Neural cell (in vitro differentiated cells): ENCODE data around the gene IGF2R. TPM values are rescaled to one million over a fixed set of nuclear protein-coding genes. Genes with fewer than 3 reads are reported as not detected.

Experiments
- H2AFZ ChIP-seq: fragments of 200-600, 300-800 bp; sonication (generic), shearing (Covaris generic); 2 replicates; pipeline ENCODE4 v1.6.0; 2014; ENCODE audit warnings: low read depth, mild to moderate bottlenecking, antibody characterized with exemption, low read length, moderate library complexity
- H3F3A ChIP-seq: fragments of 200-600 bp; shearing (Covaris generic); 2 replicates; pipeline ENCODE4 v1.6.1; 2016; ENCODE audit warnings: mild to moderate bottlenecking, moderate library complexity, mixed read lengths, antibody characterized with exemption, low read length; ENCODE audit not compliant: insufficient read depth, poor library complexity, severe bottlenecking
- H3K27ac ChIP-seq: fragments of 200-600, 300-800 bp; sonication (generic), shearing (Covaris generic); 2 replicates; pipeline ENCODE4 v1.5.1; 2014; ENCODE audit warnings: mild to moderate bottlenecking, low read length, moderate library complexity
- H3K27me3 ChIP-seq: fragments of 300-800, 200-600 bp; sonication (generic), shearing (Covaris generic); 2 replicates; pipeline ENCODE4 v1.6.0; 2014; ENCODE audit warnings: mild to moderate bottlenecking, low read depth, low read length, moderate library complexity; ENCODE audit not compliant: insufficient read depth
- H3K36me3 ChIP-seq: fragments of 300-800, 200-600 bp; sonication (generic), shearing (Covaris generic); 2 replicates; pipeline ENCODE4 v1.5.1; 2014; ENCODE audit warnings: mild to moderate bottlenecking, antibody characterized with exemption, low read length, moderate library complexity; ENCODE audit not compliant: insufficient read depth
- H3K4me2 ChIP-seq: fragments of 300-800, 200-600 bp; sonication (generic), shearing (Covaris generic); 2 replicates; pipeline ENCODE4 v1.6.0; 2014; ENCODE audit warnings: mild to moderate bottlenecking, low read length
- H3K4me3 ChIP-seq: fragments of 300-800, 200-600 bp; sonication (generic), shearing (Covaris generic); 2 replicates; pipeline ENCODE4 v1.5.1; 2014; ENCODE audit warnings: mild to moderate bottlenecking, low read length, moderate library complexity
- H3K79me2 ChIP-seq: fragments of 200-600 bp; shearing (Covaris generic); replicated peaks from 2 replicates; pipeline ENCODE4 v1.6.0; 2014; ENCODE audit warnings: mild to moderate bottlenecking, low read length, moderate library complexity; ENCODE audit not compliant: insufficient read depth
- H3K9ac ChIP-seq: fragments of 300-800, 200-600 bp; sonication (generic), shearing (Covaris generic); 2 replicates; pipeline ENCODE4 v1.6.1; 2016; ENCODE audit warnings: mild to moderate bottlenecking, low read length, mixed read lengths
- H3K9me2 ChIP-seq: fragments of 200-600 bp; shearing (Covaris generic); 2 replicates; pipeline ENCODE4 v1.6.1; 2016; ENCODE audit warnings: mild to moderate bottlenecking, low read length, mixed read lengths; ENCODE audit not compliant: insufficient read depth
- H3K9me3 ChIP-seq: fragments of 200-600, 300-800 bp; sonication (generic), shearing (Covaris generic); 2 replicates; pipeline ENCODE4 v1.6.1; 2016; ENCODE audit warnings: mild to moderate bottlenecking, mixed run types, low read length, moderate library complexity, mixed read lengths
- H4K20me1 ChIP-seq: fragments of 200-600 bp; shearing (Covaris generic); 2 replicates; pipeline ENCODE4 v1.6.1; 2016; ENCODE audit warnings: mild to moderate bottlenecking, mixed run types; ENCODE audit not compliant: insufficient read depth
- CTCF ChIP-seq: fragments of 450-650 bp; IDR thresholded peaks from 2 replicates; pipeline ENCODE4 v1.5.1; 2014; ENCODE audit warnings: antibody characterized with exemption, mild to moderate bottlenecking, moderate library complexity; ENCODE audit not compliant: poor library complexity, severe bottlenecking
- EP300 ChIP-seq: fragments of 450-650 bp; conservative IDR thresholded peaks from 2 replicates; pipeline ENCODE4 v1.6.1; 2014; ENCODE audit warnings: antibody characterized with exemption, mild to moderate bottlenecking, moderate library complexity; ENCODE audit not compliant: poor library complexity, severe bottlenecking
- EZH2 ChIP-seq: fragments of 200-600, 300-800 bp; shearing (Covaris generic), sonication (generic); IDR thresholded peaks from 2 replicates; pipeline ENCODE4 v1.6.1; 2014; ENCODE audit warnings: antibody characterized with exemption, low read length, borderline replicate concordance, mild to moderate bottlenecking; ENCODE audit not compliant: insufficient read depth, poor library complexity, severe bottlenecking
- MXI1 ChIP-seq: fragments of 450-650 bp; conservative IDR thresholded peaks from 2 replicates; pipeline ENCODE4 v1.6.1; 2014; ENCODE audit warnings: antibody characterized with exemption, mild to moderate bottlenecking; ENCODE audit not compliant: poor library complexity, severe bottlenecking
- POLR2AphosphoS5 ChIP-seq: IDR thresholded peaks from 2 replicates; pipeline ENCODE4 v1.6.1; 2012
- RAD21 ChIP-seq: fragments of 450-650 bp; conservative IDR thresholded peaks from 2 replicates; pipeline ENCODE4 v1.6.1; 2014; ENCODE audit warnings: antibody characterized with exemption, mild to moderate bottlenecking, moderate library complexity
- REST ChIP-seq: IDR thresholded peaks from 2 replicates; pipeline ENCODE4 v1.6.1; 2012; ENCODE audit warnings: borderline replicate concordance
- SMC3 ChIP-seq: fragments of 450-650 bp; conservative IDR thresholded peaks from 2 replicates; pipeline ENCODE4 v1.6.1; 2014; ENCODE audit warnings: antibody characterized with exemption, mild to moderate bottlenecking, moderate library complexity; ENCODE audit not compliant: poor library complexity
- TAF1 ChIP-seq: IDR thresholded peaks from 2 replicates; pipeline ENCODE4 v1.6.1; 2012; ENCODE audit warnings: low read depth
- polyA plus RNA-seq: library from polyadenylated mRNA; depleted of rRNA; stranded (reverse); fragments of >200 nt; gene quantifications from 2 replicates; pipeline ENCODE4 v1.2.3, GENCODE V29; 2014

Gene IGF2R
- polyA plus RNA-seq, 1 donor from 2014 or later = 15.0 TPM

- no peak overlapping the region for H3K4me2 ChIP-seq
- H3K27me3 ChIP-seq = no peaks in the 10 kb centered on the region
- H3K36me3 ChIP-seq = no peaks in the 10 kb centered on the region
- H3K9ac ChIP-seq = no peak overlapping the region
- H4K20me1 ChIP-seq = no peaks in the 10 kb centered on the region
- TF ChIP-seq SMC3 (no peak), TAF1 (no peak), CTCF (no peak), EZH2 (no peak), MXI1 (no peak), RAD21 (no peak), REST (no peak), POLR2AphosphoS5 (no peak), EP300 (no peak)
- H3K9me2 ChIP-seq = no peaks in the 10 kb centered on the region
- no peak overlapping the region for H3K27ac ChIP-seq
- peaks cover 72% of the 10 kb centered on the region for H3K79me2 ChIP-seq
- H2AFZ ChIP-seq = no peak overlapping the region
- no peaks in the 10 kb centered on the region for H3K9me3 ChIP-seq
- H3K4me3 ChIP-seq = no peak overlapping the region
- H3F3A ChIP-seq = no peaks in the 10 kb centered on the region
Observed at GRCh38 chr6:159989492-159990480, 20.9 kb downstream of the IGF2R start.

DNA sequence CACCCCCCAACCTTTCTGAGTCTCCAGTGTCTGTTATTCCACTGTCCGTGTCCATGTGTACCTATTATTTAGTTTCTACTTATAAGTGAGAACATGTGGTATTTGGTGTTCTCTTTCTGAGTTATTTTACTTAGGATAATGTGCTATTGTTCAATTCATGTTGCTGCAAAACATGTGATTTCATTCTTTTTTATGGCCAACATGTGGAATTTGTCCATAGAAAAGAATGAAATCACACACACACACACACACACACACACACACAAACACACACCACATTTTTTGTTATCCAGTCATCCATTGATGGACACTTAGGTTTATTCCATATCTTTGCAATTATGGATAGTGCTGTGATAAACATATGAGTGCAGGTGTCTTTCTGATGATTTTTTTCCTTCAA, 23.5 kb downstream of the IGF2R start:
- no peaks in the 10 kb centered on the region for H4K20me1 ChIP-seq
- H3K27ac ChIP-seq = no peak overlapping the region
- TF ChIP-seq MXI1 (no peak), EP300 (no peak), SMC3 (no peak)
- H3K36me3 ChIP-seq = no peaks in the 10 kb centered on the region
- H3F3A ChIP-seq = no peaks in the 10 kb centered on the region
- no peak overlapping the region for H3K9ac ChIP-seq
- peaks cover 74% of the 10 kb centered on the region for H3K79me2 ChIP-seq
- H2AFZ ChIP-seq = no peak overlapping the region
- H3K27me3 ChIP-seq = no peaks in the 10 kb centered on the region
- H3K9me3 ChIP-seq = no peaks in the 10 kb centered on the region
- H3K4me2 ChIP-seq = no peak overlapping the region
- no peak overlapping the region for H3K4me3 ChIP-seq
- H3K9me2 ChIP-seq = no peaks in the 10 kb centered on the region
